Measurements from ENCODE around the gene PCLO.

Gene PCLO, protein sequence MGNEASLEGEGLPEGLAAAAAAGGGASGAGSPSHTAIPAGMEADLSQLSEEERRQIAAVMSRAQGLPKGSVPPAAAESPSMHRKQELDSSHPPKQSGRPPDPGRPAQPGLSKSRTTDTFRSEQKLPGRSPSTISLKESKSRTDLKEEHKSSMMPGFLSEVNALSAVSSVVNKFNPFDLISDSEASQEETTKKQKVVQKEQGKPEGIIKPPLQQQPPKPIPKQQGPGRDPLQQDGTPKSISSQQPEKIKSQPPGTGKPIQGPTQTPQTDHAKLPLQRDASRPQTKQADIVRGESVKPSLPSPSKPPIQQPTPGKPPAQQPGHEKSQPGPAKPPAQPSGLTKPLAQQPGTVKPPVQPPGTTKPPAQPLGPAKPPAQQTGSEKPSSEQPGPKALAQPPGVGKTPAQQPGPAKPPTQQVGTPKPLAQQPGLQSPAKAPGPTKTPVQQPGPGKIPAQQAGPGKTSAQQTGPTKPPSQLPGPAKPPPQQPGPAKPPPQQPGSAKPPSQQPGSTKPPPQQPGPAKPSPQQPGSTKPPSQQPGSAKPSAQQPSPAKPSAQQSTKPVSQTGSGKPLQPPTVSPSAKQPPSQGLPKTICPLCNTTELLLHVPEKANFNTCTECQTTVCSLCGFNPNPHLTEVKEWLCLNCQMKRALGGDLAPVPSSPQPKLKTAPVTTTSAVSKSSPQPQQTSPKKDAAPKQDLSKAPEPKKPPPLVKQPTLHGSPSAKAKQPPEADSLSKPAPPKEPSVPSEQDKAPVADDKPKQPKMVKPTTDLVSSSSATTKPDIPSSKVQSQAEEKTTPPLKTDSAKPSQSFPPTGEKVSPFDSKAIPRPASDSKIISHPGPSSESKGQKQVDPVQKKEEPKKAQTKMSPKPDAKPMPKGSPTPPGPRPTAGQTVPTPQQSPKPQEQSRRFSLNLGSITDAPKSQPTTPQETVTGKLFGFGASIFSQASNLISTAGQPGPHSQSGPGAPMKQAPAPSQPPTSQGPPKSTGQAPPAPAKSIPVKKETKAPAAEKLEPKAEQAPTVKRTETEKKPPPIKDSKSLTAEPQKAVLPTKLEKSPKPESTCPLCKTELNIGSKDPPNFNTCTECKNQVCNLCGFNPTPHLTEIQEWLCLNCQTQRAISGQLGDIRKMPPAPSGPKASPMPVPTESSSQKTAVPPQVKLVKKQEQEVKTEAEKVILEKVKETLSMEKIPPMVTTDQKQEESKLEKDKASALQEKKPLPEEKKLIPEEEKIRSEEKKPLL (N-terminal part only)

DNA sequence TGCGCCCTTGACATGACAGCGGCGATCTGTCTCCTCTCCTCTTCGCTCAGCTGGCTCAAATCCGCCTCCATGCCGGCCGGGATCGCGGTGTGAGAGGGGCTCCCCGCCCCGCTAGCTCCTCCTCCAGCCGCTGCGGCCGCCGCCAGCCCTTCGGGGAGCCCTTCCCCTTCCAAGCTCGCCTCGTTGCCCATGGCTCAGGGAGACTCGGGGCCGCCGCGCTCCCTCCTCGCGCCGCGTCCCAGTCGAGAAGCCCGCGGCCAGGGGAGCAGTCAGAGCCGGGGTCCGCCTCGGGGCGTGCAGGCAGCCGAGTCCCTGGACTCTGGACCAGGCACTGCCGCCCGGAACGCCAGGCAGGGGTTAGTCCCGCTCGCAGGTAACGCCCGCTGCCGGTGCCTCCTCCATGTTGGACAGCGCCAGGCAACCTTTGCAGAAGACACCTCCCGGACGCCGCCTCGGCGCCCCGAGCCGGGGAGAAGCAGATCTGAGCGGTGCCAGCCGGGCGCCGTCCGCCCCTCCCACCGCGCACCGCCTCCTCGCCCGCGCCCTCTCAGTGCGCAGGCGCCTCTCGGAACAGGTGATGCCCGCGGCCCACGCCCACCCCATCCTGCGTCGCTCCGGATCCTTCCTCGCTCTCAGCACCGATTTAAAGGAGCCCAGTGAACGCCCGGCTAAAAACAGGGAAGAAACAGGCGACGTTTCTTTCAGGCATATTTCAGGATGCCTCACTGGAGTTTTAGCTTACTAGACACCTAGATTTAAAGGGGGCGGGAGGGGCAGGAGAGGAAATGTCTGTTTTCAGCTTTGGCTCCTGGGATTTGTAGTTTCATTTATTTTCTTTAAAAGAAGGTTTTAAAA lies at the start of gene PCLO:
Gene PCLO (minus strand): TSS at position 483 of the 855 bp plus-strand sequence. CDS start 292 bp downstream, at position 191.
- DNase-seq (ENCODE audit: low spot score), result peak; percentile 77
- TF ChIP-seq, protein P1, sequence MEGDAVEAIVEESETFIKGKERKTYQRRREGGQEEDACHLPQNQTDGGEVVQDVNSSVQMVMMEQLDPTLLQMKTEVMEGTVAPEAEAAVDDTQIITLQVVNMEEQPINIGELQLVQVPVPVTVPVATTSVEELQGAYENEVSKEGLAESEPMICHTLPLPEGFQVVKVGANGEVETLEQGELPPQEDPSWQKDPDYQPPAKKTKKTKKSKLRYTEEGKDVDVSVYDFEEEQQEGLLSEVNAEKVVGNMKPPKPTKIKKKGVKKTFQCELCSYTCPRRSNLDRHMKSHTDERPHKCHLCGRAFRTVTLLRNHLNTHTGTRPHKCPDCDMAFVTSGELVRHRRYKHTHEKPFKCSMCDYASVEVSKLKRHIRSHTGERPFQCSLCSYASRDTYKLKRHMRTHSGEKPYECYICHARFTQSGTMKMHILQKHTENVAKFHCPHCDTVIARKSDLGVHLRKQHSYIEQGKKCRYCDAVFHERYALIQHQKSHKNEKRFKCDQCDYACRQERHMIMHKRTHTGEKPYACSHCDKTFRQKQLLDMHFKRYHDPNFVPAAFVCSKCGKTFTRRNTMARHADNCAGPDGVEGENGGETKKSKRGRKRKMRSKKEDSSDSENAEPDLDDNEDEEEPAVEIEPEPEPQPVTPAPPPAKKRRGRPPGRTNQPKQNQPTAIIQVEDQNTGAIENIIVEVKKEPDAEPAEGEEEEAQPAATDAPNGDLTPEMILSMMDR (IDR thresholded peaks at IDR 0.05; ENCODE audit: extremely low read depth, insufficient read depth, missing control alignments), result no peak
- in situ Hi-C loops (cut with MboI; ENCODE audit: low pct_unique_long_range_greater_than_20kb, low sequenced_read_pairs, unreplicated experiment), result no loop called here

DNA sequence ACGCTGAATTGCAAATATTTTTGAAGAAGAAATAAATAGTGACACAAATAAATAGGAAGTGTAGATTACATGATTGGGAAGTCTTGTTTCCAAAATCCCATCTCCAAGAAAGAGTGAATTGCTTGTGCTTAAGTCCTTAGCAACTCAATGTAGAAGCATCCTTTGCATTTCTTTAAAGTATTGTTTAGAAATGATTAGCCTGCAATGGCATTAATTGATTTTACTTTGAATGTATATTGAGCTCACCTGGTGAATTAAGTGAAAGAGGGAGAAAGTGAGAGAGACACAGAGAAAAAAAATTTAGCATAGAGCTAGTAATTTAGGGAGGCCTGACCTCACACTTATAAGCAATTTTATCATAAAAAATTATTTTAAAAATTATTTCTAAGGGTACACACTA lies 49.0 kb upstream of the PCLO start:
- DNase-seq (ENCODE audit: low spot score), result no peak
- TF ChIP-seq, protein P1 (IDR thresholded peaks at IDR 0.05; ENCODE audit: extremely low read depth, insufficient read depth, missing control alignments), result no peak

DNA sequence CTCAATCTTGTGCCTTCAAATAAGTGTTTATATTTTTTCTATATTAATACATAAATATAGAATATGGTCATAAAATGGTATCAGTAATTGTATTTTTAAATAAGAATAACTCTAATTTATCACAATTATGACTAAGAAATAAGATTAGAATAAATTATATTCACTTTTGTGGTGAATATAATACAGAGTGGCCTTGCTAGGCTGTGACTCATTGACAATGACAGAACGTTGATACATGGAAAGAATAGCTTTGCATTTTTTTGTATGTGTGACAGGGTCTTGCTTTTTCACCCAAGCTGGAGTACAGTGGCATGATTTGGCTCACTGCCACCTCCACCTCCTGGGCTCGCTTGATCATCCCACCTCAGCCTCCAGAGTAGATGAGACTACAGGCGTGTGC lies 47.8 kb upstream of the PCLO start:
- TF ChIP-seq, protein P1 (IDR thresholded peaks at IDR 0.05; ENCODE audit: extremely low read depth, insufficient read depth, missing control alignments), result no peak
- DNase-seq (ENCODE audit: low spot score), result no peak
- in situ Hi-C loops (cut with MboI; ENCODE audit: low pct_unique_long_range_greater_than_20kb, low sequenced_read_pairs, unreplicated experiment), result no loop called here

More for the DNA sequence above, 49.0 kb upstream of the PCLO start:
- in situ Hi-C loops (cut with MboI; ENCODE audit: low pct_unique_long_range_greater_than_20kb, low sequenced_read_pairs, unreplicated experiment), result no loop called here

DNA sequence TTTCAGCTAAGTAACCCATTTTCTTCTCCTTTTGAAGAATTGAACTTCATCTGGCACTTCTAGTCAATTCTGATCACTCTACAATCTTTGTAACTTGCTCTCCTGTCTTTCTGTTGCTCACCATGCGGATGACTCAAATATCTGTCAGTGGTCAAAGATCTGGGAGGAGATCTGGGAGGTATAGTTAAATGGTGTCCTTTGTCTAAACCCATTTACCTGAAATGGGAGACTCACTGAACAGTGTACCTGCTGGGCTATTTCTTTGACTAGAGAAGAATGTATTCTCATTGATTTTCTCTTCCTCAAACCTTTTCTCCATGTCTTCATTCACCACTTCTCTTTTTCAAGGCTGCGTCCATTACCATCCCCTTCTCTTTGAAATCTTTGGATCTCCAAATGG lies 42.0 kb upstream of the PCLO start:
- TF ChIP-seq, protein P1 (IDR thresholded peaks at IDR 0.05; ENCODE audit: extremely low read depth, insufficient read depth, missing control alignments), result no peak
- in situ Hi-C loops (cut with MboI; ENCODE audit: low pct_unique_long_range_greater_than_20kb, low sequenced_read_pairs, unreplicated experiment), result no loop called here
- DNase-seq (ENCODE audit: low spot score), result no peak

DNA sequence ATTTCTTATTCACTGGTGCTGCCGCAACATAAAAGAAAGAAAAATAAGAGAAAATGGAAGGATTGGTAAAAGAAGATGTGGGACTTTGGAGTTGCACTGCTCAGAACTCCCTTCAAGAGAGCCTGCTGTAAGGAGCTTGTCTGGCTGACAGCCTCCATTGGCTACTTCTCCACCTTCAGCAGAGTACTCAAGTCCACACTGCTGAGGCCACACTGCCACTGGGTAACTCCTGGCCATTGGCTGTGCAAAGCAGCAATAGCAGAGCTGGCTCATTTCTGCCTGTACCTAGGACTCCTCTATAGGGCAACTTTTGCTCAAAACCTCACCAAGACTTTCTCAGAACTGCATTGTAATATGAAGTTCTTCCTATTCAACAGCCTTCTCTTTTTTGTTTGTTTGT lies 38.7 kb upstream of the PCLO start:
- in situ Hi-C loops (cut with MboI; ENCODE audit: low pct_unique_long_range_greater_than_20kb, low sequenced_read_pairs, unreplicated experiment), result no loop called here
- TF ChIP-seq, protein P1 (IDR thresholded peaks at IDR 0.05; ENCODE audit: extremely low read depth, insufficient read depth, missing control alignments), result no peak
- no peak for DNase-seq (ENCODE audit: low spot score)

Data from GM13977 (cell line).